Nephron (organoid): ENCODE results near the gene PSMC5.

Experiments used
- H3K27ac Mint-ChIP-seq, 3 experiments: 2 replicates each; pipeline ENCODE4 v1.8.0; 2020; ENCODE audit warnings: mixed read lengths in 3 of 3, mild to moderate bottlenecking in 2 of 3, moderate library complexity in 1 of 3
- H3K27me3 Mint-ChIP-seq: 2 replicates; pipeline ENCODE4 v1.8.0; 2021; ENCODE audit warnings: low read depth, mild to moderate bottlenecking, moderate library complexity, mixed read lengths
- H3K36me3 Mint-ChIP-seq: 2 replicates; pipeline ENCODE4 v1.8.0; 2020; ENCODE audit warnings: low read depth, mixed read lengths
- H3K4me1 Mint-ChIP-seq: 2 replicates; pipeline ENCODE4 v1.8.0; 2020; ENCODE audit warnings: mixed read lengths
- H3K4me3 Mint-ChIP-seq, 3 experiments: 2 replicates each; pipeline ENCODE4 v1.8.0; 2020; ENCODE audit warnings: mild to moderate bottlenecking in 3 of 3, mixed read lengths in 3 of 3, moderate library complexity in 2 of 3
- H3K9me3 Mint-ChIP-seq: 2 replicates; pipeline ENCODE4 v1.8.0; 2020; ENCODE audit warnings: mixed read lengths
- CTCF ChIP-seq, 3 experiments: fragments of 200-600 bp; sonication (generic); IDR thresholded peaks; one replicate each; pipeline ENCODE4 v1.5.0; 2021; ENCODE audit warnings: antibody characterized with exemption in 3 of 3; ENCODE audit not compliant: unreplicated experiment in 3 of 3

PSMC5 gene

GRCh38 chr17:63823659-63824331, 3.4 kb upstream of the PSMC5 start:
- TF ChIP-seq CTCF (IDR thresholded peaks at IDR 0.05; ENCODE audit: unreplicated experiment in 3 of 3) = no peak
- peaks cover 32% of the 10 kb centered on the region for H3K4me1 Mint-ChIP-seq
- no peaks in the 10 kb centered on the region for H3K9me3 Mint-ChIP-seq
- H3K27ac Mint-ChIP-seq = peak overlapping the region in 2 of 3 experiments; percentile 22 to 54
- H3K27me3 Mint-ChIP-seq = no peaks in the 10 kb centered on the region
- H3K4me3 Mint-ChIP-seq = peak overlapping the region; percentile 36 to 73 (median 49)
- peaks cover 83% of the 10 kb centered on the region for H3K36me3 Mint-ChIP-seq

- peaks cover 82% of the 10 kb centered on the region for H3K36me3 Mint-ChIP-seq
- H3K27me3 Mint-ChIP-seq = no peaks in the 10 kb centered on the region
- no peak for TF ChIP-seq CTCF (IDR thresholded peaks at IDR 0.05; ENCODE audit: unreplicated experiment in 3 of 3)
Observed at GRCh38 chr17:63824362-63824761, 2.9 kb upstream of the PSMC5 start.

GRCh38 chr17:63826468-63827001, 696 bp upstream of the PSMC5 start:
- Mint-ChIP-seq H3K4me3 (peak overlapping the region; percentile 92 to 97 (median 94)), H3K27me3 (no peaks in the 10 kb centered on the region), H3K9me3 (no peaks in the 10 kb centered on the region), H3K36me3 (peaks cover 82% of the 10 kb centered on the region), H3K27ac (peak overlapping the region; percentile 100), H3K4me1 (peaks cover 38% of the 10 kb centered on the region)
- TF ChIP-seq CTCF (IDR thresholded peaks at IDR 0.05; ENCODE audit: unreplicated experiment in 3 of 3) = no peak

More at GRCh38 chr17:63824362-63824761, 2.9 kb upstream of the PSMC5 start:
- Mint-ChIP-seq H3K4me3 (peak overlapping the region; percentile 49 to 97 (median 94)), H3K27ac (peak overlapping the region in 2 of 3 experiments; percentile 22 to 54), H3K9me3 (no peaks in the 10 kb centered on the region), H3K4me1 (peaks cover 32% of the 10 kb centered on the region)

GRCh38 chr17:63827801-63828221, 580 bp downstream of the PSMC5 start:
- Mint-ChIP-seq H3K27ac (peak overlapping the region; percentile 100), H3K4me1 (peaks cover 32% of the 10 kb centered on the region), H3K4me3 (peak overlapping the region; percentile 92 to 97 (median 94)), H3K36me3 (peaks cover 79% of the 10 kb centered on the region), H3K9me3 (no peaks in the 10 kb centered on the region), H3K27me3 (no peaks in the 10 kb centered on the region)
- peak in 1 of 3 experiments; percentile 8 for TF ChIP-seq CTCF (IDR thresholded peaks at IDR 0.05; ENCODE audit: unreplicated experiment in 3 of 3)

GRCh38 chr17:63828936-63829335, 1.7 kb downstream of the PSMC5 start:
- Mint-ChIP-seq H3K9me3 (no peaks in the 10 kb centered on the region), H3K4me1 (peaks cover 32% of the 10 kb centered on the region), H3K27me3 (no peaks in the 10 kb centered on the region), H3K4me3 (peak overlapping the region; percentile 82 to 94 (median 92)), H3K36me3 (peaks cover 77% of the 10 kb centered on the region), H3K27ac (no peak overlapping the region)
- no peak for TF ChIP-seq CTCF (IDR thresholded peaks at IDR 0.05; ENCODE audit: unreplicated experiment in 3 of 3)
